Measurements from ENCODE around the gene UGP2.

The UGP2 gene

DNA sequence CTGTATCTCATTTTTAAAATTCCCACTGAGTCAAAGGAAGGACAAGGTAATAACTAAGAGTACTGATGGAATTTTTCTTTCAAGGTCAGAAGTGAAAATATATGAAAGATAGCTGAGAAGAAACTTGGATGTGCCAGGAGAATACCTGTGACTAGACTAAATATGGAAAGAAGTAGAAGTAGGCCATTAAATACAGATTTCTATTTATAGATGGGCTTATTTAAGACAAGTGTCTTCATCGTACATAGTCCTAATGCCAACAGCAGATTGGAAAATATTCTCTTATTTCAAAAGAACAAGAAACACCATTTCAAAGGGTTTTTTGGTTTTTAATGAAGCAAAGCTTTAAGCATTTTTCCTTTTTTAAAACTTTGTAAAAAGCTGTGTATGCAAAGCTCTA lies 22.0 kb downstream of the UGP2 start:
- in situ Hi-C loops (cut with HindIII; ENCODE audit: low sequenced_read_pairs), result no loop called here
- no peak for DNase-seq (ENCODE audit: low read depth, low spot score)
- no peak overlapping the region for H3K4me3 ChIP-seq (ENCODE audit: low read depth, low read length)
- TF ChIP-seq, protein P1, sequence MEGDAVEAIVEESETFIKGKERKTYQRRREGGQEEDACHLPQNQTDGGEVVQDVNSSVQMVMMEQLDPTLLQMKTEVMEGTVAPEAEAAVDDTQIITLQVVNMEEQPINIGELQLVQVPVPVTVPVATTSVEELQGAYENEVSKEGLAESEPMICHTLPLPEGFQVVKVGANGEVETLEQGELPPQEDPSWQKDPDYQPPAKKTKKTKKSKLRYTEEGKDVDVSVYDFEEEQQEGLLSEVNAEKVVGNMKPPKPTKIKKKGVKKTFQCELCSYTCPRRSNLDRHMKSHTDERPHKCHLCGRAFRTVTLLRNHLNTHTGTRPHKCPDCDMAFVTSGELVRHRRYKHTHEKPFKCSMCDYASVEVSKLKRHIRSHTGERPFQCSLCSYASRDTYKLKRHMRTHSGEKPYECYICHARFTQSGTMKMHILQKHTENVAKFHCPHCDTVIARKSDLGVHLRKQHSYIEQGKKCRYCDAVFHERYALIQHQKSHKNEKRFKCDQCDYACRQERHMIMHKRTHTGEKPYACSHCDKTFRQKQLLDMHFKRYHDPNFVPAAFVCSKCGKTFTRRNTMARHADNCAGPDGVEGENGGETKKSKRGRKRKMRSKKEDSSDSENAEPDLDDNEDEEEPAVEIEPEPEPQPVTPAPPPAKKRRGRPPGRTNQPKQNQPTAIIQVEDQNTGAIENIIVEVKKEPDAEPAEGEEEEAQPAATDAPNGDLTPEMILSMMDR (IDR thresholded peaks at IDR 0.05; ENCODE audit: low read depth, low read length), result no peak

DNA sequence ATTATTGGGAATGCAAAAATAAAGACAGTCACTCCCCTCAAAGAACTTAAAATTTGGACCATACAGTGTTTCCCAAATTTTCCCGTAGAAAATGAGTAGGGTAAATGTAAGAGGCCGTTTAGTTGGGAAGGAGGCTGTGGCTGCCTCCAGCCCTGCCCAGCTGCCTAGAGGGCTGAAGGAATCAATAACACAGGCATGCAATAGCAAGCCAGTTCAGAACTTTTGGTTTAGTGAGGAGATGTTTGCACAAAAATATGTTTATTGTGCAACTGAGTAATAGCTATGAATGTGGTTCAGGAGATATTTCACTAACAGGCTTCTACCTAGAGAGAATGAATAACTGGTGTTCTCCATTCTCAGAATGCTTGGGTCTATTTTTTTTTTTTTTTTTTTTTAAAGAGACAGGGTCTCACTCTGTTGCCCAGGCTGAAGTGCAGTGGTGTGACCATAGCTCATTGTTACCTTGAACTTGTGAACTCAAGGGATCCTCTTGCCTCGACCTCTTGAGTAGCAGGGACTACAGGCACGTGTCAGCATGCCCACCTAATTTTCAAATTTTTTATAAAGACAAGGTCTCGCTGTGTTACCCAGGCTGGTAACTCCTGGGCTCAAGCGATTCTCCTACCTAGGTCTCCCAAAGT lies 23.6 kb downstream of the UGP2 start:
- in situ Hi-C loops (cut with HindIII; ENCODE audit: low sequenced_read_pairs), result no loop called here
- no peak for DNase-seq (ENCODE audit: low read depth, low spot score)
- TF ChIP-seq, protein P1 (IDR thresholded peaks at IDR 0.05; ENCODE audit: low read depth, low read length), result no peak
- H3K4me3 ChIP-seq (ENCODE audit: low read depth, low read length), result no peak overlapping the region

DNA sequence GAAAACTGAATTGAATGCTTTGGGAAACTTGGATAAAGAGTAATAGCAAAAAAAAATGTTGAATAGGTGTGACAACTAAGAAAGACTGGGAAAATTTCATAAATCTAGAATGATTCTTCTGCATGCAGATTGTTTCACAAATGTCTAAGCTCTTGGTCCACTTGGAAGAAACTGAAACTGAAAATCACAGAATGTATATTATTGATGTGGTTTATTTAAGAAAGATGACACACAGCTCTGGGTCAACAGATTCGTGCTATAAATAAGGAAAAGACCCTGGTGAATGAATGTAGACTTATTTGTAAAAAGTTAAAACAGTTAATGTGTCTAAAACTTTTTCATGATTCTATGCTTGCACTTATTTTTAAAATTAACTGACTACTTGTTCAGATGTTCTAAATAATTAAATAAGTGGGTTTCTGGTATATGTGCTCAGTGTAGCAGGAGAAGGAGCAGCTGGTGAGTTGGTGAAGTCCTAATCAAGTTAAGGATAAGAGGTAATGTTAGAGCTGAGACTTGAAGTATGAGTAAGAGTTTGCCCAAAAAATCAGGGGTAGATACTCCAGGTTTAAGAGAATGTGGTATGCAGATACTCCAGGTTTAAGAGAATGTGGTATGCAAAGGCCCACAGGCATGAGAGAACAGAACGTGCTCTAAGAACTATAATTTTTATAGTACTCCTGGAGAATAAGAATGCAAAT lies 24.5 kb downstream of the UGP2 start:
- H3K4me3 ChIP-seq (ENCODE audit: low read depth, low read length), result no peak overlapping the region
- DNase-seq (ENCODE audit: low read depth, low spot score), result no peak
- TF ChIP-seq, protein P1 (IDR thresholded peaks at IDR 0.05; ENCODE audit: low read depth, low read length), result no peak
- in situ Hi-C loops (cut with HindIII; ENCODE audit: low sequenced_read_pairs), result no loop called here

DNA sequence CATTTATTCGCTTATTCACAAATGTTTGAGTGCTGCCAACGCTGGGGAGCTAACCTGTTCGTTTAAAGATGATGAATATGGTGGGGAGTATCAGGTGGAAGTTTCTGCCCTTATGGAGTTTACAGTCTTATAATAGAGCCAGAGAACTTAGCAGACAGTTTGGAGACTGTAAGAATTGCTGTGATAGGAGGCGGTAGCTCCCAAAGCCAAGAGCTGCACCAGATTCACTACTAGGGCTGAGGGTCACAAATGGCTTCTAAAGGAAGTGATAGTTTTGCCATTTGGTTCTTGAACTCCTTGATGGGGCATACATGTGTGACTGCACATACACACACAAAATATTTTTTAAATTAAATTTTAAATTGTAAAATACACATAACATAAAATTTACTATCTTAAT lies 29.0 kb downstream of the UGP2 start:
- DNase-seq (ENCODE audit: low read depth, low spot score), result no peak
- no peak overlapping the region for H3K4me3 ChIP-seq (ENCODE audit: low read depth, low read length)
- TF ChIP-seq, protein P1 (IDR thresholded peaks at IDR 0.05; ENCODE audit: low read depth, low read length), result no peak
- in situ Hi-C loops (cut with HindIII; ENCODE audit: low sequenced_read_pairs), result no loop called here

DNA sequence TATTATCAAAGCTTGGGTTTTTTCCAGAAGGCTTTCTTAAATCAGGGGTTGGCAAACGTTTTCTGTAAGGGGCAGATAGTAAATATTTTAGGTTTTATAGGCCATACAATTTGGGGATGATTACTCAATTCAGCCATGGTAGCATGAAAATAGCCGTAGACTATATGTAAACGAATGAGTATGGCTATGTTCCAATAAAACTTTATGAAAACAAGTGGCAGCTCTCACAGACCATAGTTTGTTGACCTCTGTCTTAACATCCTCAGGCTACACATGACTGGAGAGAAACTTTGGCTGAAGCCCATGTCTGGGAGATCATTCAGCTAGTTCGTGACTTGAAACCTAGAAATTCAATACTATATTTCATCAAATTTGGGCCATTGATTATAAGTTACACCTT lies 30.2 kb downstream of the UGP2 start:
- in situ Hi-C loops (cut with HindIII; ENCODE audit: low sequenced_read_pairs), result no loop called here

DNA sequence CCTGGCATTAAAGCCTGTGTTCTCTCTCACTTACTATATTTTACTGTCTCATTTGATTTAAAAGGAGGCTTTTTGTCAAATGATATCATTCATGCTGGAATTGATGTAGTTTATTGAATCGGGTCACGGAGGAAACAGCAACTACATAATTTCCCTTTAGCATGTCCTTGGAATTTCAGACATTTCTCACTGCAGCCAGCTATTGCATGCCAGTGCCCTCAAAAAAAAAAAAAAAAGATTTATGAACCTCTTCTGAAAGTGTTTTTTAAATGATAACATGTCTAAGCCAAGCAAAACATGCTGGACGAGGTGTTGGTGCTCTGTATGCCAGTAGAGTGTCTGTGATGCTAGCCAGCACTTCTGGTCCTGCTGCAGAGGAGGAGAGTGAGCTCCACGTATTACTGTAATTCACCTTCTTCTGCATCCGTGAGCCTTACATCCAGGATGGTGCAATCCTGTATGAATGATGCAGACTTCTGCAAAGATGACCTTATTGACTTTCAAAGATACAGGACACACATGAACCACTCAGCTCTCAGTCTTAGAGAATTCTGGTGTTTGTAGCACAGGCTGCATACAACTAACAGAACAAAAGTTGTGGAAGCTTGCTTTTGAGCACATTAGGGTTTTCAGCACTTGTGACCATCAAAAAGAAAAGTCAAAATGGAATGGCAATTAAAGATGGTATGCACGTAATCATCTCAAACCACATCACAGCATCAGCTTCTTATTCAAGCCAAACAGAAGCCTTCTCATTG lies 31.1 kb downstream of the UGP2 start:
- in situ Hi-C loops (cut with HindIII; ENCODE audit: low sequenced_read_pairs), result no loop called here
- TF ChIP-seq, protein P1 (IDR thresholded peaks at IDR 0.05; ENCODE audit: low read depth, low read length), result no peak
- no peak overlapping the region for H3K4me3 ChIP-seq (ENCODE audit: low read depth, low read length)
- DNase-seq (ENCODE audit: low read depth, low spot score), result no peak

More for the DNA sequence above, 30.2 kb downstream of the UGP2 start:
- TF ChIP-seq, protein P1 (IDR thresholded peaks at IDR 0.05; ENCODE audit: low read depth, low read length), result no peak
- H3K4me3 ChIP-seq (ENCODE audit: low read depth, low read length), result no peak overlapping the region
- DNase-seq (ENCODE audit: low read depth, low spot score), result no peak
